ENCODE data around the gene KDM4C.
"Not testable (repeated sequence)": the region's sequence is repeated elsewhere in the genome, so short reads cannot be mapped to it uniquely, and the experiment has no call there.

The KDM4C gene

DNA sequence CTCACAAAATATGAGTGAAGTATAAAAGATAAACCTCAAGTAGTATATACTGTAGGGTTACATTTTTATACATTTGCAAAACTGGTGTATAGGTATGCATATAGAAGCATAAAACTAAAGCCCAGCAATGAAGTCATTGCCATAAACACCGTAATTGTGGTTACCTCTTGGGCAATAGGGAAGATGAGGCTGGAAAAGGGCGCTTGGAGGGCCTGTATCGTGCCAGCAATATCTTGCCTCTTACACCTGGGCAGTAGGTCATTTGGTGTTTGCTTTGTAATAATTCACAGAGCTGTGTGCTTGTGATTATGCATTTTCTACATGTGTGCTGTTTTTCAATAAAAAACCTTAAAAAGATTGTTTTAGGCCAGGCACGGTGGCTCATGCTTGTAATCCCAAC is 45.2 kb downstream of the KDM4C start:
- peaks cover 31% of the 10 kb centered on the region for H3K36me3 Mint-ChIP-seq
- no peak for DNase-seq
- CTCF ChIA-PET: no interaction called here
- no peak overlapping the region for H3K4me3 Mint-ChIP-seq
- peaks cover 3% of the 10 kb centered on the region for H3K9me3 Mint-ChIP-seq
- H3K4me1 Mint-ChIP-seq: no peaks in the 10 kb centered on the region
- H3K27me3 Mint-ChIP-seq: no peaks in the 10 kb centered on the region
- H3K27ac Mint-ChIP-seq: no peak overlapping the region

DNA sequence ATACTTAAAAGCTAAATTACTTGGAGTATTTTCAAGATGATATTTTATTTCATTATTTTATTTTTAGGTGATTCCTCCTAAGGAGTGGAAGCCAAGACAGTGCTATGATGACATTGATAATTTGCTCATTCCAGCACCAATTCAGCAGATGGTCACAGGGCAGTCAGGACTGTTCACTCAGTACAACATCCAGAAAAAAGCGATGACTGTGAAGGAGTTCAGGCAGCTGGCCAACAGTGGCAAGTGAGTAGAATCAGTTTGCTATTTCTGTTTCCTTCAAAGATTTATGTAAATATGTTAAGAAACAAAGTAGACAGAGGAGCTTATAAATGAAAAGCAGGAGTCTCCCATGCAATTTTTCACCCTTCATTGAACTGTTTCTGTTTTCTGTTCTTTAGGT is 47.8 kb downstream of the KDM4C start:
- H3K4me3 Mint-ChIP-seq: no peak overlapping the region
- H3K27ac Mint-ChIP-seq: no peak overlapping the region
- no peak for DNase-seq
- H3K4me1 Mint-ChIP-seq: no peaks in the 10 kb centered on the region
- H3K27me3 Mint-ChIP-seq: no peaks in the 10 kb centered on the region
- H3K9me3 Mint-ChIP-seq: no peaks in the 10 kb centered on the region
- CTCF ChIA-PET: no interaction called here
- peaks cover 23% of the 10 kb centered on the region for H3K36me3 Mint-ChIP-seq

DNA sequence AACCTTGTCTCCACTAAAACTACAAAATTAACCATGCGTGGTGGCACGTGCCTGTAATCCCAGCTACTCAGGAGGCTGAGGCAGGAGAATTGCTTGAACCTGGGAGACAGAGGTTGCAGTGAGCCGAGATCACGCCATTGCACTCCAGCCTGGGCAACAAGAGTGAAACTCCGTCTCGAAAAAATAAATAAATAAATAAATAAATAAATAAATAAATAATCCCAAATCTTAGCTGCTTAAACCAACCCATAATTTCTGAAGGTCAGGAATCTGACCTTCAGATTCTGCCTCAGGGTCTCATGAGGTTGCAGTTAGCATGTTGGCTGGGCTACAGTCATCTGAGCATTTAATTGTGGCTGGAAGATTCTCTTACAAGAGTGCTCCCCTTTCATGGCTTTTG is 48.5 kb downstream of the KDM4C start:
- H3K4me3 Mint-ChIP-seq, DNase-seq, H3K4me1 Mint-ChIP-seq, H3K9me3 Mint-ChIP-seq, H3K27ac Mint-ChIP-seq, H3K27me3 Mint-ChIP-seq, CTCF ChIA-PET: not testable (repeated sequence)
- peaks cover 20% of the 10 kb centered on the region for H3K36me3 Mint-ChIP-seq

DNA sequence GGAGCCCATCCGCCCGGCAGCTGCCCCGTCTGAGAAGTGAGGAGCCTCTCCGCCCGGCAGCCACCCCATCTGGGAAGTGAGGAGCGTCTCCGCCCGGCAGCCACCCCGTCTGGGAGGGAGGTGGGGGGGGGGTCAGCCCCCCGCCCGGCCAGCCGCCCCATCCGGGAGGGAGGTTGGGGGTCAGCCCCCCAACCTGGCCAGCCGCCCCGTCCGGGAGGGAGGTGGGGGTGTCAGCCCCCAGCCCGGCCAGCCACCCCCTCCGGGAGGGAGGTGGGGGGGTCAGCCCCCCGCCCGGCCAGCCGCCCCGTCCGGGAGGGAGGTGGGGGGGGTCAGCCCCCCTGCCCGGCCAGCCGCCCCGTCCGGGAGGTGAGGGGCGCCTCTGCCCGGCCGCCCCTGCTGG is 49.9 kb downstream of the KDM4C start:
- DNase-seq, CTCF ChIA-PET, H3K4me3 Mint-ChIP-seq, H3K4me1 Mint-ChIP-seq, H3K27ac Mint-ChIP-seq, H3K27me3 Mint-ChIP-seq, H3K9me3 Mint-ChIP-seq: not testable (repeated sequence)
- peaks cover 22% of the 10 kb centered on the region for H3K36me3 Mint-ChIP-seq

DNA sequence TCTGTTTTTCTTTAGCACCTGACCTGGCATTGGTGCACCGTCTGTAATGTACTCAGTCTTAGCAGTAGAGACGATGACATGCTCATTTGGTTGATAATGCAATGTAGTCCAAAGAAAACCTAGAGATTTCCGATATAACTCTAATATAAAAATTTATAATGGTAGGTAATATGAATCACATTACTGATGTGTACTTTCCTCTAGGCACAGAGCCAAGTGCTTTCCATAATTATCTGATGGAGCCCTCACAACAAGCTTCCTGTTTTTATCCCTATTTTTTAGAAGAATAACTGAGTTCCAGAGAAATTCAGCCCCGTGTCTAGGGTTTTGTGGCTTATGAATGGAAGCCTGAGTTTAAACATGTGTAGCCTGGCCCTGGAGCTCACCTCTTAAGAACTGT is 53.7 kb downstream of the KDM4C start:
- peaks cover 3% of the 10 kb centered on the region for H3K4me1 Mint-ChIP-seq
- CTCF ChIA-PET: no interaction called here
- no peaks in the 10 kb centered on the region for H3K9me3 Mint-ChIP-seq
- no peak overlapping the region for H3K4me3 Mint-ChIP-seq
- H3K27me3 Mint-ChIP-seq: no peaks in the 10 kb centered on the region
- H3K36me3 Mint-ChIP-seq: peaks cover 15% of the 10 kb centered on the region
- no peak for DNase-seq
- H3K27ac Mint-ChIP-seq: no peak overlapping the region

DNA sequence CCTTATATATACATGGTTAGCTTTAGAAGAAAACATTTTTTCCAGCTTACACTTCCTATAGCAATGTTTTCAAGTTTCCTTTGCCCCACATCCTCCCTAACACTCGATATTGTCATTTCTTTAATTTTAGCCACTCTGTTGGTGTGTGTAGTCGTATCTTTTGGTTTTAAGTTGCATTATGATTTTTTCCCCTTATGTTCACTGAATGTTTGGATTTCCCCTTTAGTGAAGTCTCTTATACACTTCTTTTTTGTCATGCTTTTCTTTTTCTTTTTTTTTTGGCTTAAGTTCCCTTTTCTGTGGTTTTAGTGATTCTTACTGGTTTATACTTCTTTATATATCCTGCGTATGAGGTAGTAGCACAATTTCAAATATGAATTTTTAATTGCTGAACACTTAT is 58.8 kb downstream of the KDM4C start:
- no peak overlapping the region for H3K4me3 Mint-ChIP-seq
- DNase-seq: no peak
- no peaks in the 10 kb centered on the region for H3K27me3 Mint-ChIP-seq
- CTCF ChIA-PET: no interaction called here
- H3K9me3 Mint-ChIP-seq: no peaks in the 10 kb centered on the region
- peaks cover 37% of the 10 kb centered on the region for H3K36me3 Mint-ChIP-seq
- peaks cover 9% of the 10 kb centered on the region for H3K4me1 Mint-ChIP-seq
- H3K27ac Mint-ChIP-seq: no peak overlapping the region

DNA sequence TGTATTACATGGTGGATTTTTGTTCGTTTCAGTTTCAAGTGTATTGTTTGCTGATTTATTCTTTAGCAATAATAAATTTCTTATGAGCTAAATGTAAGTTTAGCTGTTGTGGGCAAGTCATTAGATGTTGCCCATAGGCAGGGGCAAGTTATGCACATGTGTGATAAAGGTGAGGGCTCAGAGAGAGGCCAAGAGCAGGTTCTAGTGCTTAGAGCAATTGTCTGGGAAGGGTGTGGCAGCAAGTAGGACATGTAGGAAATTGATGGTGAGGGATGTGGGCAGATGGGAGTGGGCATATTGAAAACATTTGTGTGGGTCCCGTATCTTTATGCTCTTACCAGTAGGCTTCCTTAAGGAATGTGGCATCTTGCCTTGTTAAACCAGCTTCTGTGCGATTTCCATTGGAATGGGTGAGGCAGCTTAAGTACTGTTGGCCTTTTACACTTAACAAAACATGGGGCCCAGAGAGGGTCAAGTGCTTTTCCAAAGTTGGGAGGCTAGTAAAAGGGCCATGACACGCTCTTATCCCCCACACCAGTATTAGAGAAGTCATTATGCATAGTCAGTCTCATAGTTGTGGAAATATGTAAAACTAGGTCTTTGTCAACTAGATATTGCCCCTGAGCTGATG is 60.6 kb downstream of the KDM4C start:
- CTCF ChIA-PET: interaction anchor here (2.2 kb wide), 1 partner anchor 9 kb away, joined by 7 read pairs; no protein-coding TSS in a partner anchor
- no peak for DNase-seq
- H3K27ac Mint-ChIP-seq: no peak overlapping the region
- no peaks in the 10 kb centered on the region for H3K27me3 Mint-ChIP-seq
- no peak overlapping the region for H3K4me3 Mint-ChIP-seq
- H3K4me1 Mint-ChIP-seq: peaks cover 9% of the 10 kb centered on the region
- H3K36me3 Mint-ChIP-seq: peaks cover 39% of the 10 kb centered on the region
- H3K9me3 Mint-ChIP-seq: no peaks in the 10 kb centered on the region

DNA sequence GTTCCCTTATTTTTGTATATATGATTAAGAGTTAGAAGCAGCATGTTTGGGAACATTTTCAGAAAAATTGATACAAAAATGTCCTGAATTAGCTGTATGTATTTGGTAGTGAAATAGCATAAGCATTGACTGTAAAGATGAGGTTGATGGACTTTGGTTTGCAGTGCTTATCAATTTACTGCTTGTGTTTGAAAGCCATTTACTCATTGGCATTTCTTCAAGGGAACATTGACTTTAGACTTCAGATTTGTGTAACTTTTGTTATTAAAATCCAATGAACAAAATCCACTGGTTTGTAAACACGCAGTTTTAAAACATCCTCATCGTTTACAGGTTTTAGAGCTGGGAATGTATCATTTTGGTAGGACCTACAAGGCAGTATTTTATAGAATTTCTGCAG is 61.3 kb downstream of the KDM4C start:
- no peak overlapping the region for H3K4me3 Mint-ChIP-seq
- H3K27ac Mint-ChIP-seq: no peak overlapping the region
- no peaks in the 10 kb centered on the region for H3K9me3 Mint-ChIP-seq
- H3K27me3 Mint-ChIP-seq: no peaks in the 10 kb centered on the region
- DNase-seq: no peak
- H3K36me3 Mint-ChIP-seq: peaks cover 45% of the 10 kb centered on the region
- H3K4me1 Mint-ChIP-seq: peaks cover 9% of the 10 kb centered on the region
- CTCF ChIA-PET: interaction anchor here (2.2 kb wide), 1 partner anchor 8 kb away, joined by 7 read pairs; no protein-coding TSS in a partner anchor

DNA sequence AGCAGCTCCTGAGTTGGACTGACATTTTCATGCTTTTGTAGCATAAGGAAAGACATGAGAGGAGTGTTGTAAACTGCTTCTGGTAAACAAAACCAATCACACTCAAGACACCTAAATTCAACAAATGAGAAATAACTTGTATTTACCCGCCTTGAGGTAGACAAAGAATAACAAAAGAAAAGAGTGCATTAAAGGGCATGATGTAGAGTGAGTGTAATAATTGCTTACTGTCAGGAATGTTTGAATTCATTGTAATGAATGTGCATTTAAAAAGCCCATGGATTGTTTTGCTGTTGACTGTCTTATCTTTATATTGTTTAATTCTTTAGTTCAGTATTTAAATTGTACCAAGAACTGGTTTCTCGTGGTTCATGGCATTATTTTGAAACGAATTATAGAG is 61.8 kb downstream of the KDM4C start:
- H3K27ac Mint-ChIP-seq: peak overlapping the region; percentile 72
- H3K36me3 Mint-ChIP-seq: peaks cover 44% of the 10 kb centered on the region
- H3K9me3 Mint-ChIP-seq: no peaks in the 10 kb centered on the region
- no peak overlapping the region for H3K4me3 Mint-ChIP-seq
- no peak for DNase-seq
- no peaks in the 10 kb centered on the region for H3K27me3 Mint-ChIP-seq
- peaks cover 9% of the 10 kb centered on the region for H3K4me1 Mint-ChIP-seq
- CTCF ChIA-PET: interaction anchor here (2.2 kb wide), 1 partner anchor 7 kb away, joined by 7 read pairs; no protein-coding TSS in a partner anchor

DNA sequence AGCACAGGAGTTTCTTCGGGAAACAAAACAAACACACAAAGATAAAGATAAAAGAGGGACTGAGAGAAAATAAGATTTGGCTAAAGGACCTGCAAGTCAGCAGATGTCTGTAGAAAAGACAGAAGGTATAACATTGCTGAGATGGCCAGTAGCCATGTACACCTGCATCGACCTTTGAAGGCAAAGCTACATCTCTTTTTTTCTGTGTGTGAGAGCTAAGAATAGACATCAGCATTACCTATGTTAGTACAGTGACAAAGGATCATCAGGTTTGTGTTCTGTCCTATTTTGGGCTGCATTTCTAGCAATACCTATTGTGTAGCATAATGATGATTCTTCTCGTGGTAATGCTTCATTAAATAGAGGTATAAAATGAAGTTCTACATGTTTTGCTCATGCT is 64.9 kb downstream of the KDM4C start:
- no peak overlapping the region for H3K4me3 Mint-ChIP-seq
- peaks cover 47% of the 10 kb centered on the region for H3K36me3 Mint-ChIP-seq
- CTCF ChIA-PET: no interaction called here
- H3K9me3 Mint-ChIP-seq: no peaks in the 10 kb centered on the region
- H3K27me3 Mint-ChIP-seq: no peaks in the 10 kb centered on the region
- H3K4me1 Mint-ChIP-seq: peaks cover 3% of the 10 kb centered on the region
- DNase-seq: no peak
- no peak overlapping the region for H3K27ac Mint-ChIP-seq

DNA sequence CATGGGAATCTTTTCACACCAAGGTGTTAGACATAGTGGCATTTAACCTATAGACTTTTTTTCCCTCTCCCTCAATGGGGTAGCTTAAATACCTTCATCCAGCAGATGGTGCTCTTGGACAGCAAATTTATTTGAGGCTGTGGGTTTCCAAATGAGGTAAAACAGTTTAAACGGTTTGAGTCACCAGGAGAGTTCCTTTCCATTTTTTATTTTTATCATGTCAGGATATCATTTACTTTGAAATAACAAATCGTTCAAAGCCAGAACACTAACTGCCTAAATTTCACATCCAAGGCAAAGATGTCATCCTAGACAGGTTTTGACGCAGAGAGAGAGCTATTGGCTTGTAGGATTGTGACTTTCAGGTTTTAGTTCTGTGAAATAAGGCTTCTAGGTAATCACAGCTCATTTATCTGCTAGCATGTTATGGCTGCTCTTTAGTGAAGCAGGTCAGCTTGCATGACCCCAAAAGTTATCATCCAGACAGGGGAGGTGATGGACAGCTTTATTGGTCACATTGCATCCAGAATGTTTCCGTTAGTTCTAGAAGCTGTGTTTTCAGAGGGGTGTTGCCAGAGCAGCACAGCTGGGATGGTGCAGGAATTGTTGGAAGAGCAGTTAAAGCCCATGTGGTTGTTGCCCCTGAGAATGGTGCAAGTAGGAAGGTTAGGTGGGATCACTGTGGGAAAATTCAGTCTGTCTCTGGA is 69.8 kb downstream of the KDM4C start:
- Mint-ChIP-seq H3K9me3 (no peaks in the 10 kb centered on the region), H3K36me3 (peaks cover 42% of the 10 kb centered on the region)

DNA sequence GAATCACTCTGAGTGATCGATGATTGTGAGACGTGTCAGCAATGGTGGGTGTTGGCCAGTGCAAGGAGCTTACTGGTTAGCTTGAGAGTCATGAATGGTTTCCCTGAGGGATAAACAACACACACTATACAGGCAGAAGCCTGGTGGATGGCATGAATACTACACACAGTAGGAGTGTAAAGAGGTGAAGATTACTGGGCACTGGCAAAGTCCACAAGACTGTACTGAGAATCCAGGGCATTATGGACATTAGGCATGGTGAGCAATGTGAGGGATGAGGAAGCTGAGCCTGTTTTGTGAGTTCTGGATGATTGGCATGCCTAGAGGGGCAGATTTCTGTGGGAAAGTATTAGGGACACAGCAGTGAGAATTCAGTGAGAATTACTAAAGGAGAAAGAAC is 71.3 kb downstream of the KDM4C start:
- no peak for DNase-seq
- Mint-ChIP-seq H3K4me3 (no peak overlapping the region), H3K36me3 (peaks cover 40% of the 10 kb centered on the region), H3K9me3 (no peaks in the 10 kb centered on the region), H3K27ac (no peak overlapping the region), H3K27me3 (no peaks in the 10 kb centered on the region), H3K4me1 (no peaks in the 10 kb centered on the region)
- CTCF ChIA-PET: interaction anchor here (1.1 kb wide), 1 partner anchor 71 kb away, joined by 3 read pairs; no protein-coding TSS in a partner anchor

More for the DNA sequence above, 69.8 kb downstream of the KDM4C start:
- DNase-seq: peak; percentile 44
- no peak overlapping the region for H3K4me3 Mint-ChIP-seq
- H3K27me3 Mint-ChIP-seq: no peaks in the 10 kb centered on the region
- peak overlapping the region; percentile 2 for H3K27ac Mint-ChIP-seq
- CTCF ChIA-PET: interaction anchor here (0.8 to 2.4 kb wide), 16 partner anchors 9 to 709 kb away, joined by 3 to 23 read pairs (median 4); no protein-coding TSS in a partner anchor
- H3K4me1 Mint-ChIP-seq: no peaks in the 10 kb centered on the region

DNA sequence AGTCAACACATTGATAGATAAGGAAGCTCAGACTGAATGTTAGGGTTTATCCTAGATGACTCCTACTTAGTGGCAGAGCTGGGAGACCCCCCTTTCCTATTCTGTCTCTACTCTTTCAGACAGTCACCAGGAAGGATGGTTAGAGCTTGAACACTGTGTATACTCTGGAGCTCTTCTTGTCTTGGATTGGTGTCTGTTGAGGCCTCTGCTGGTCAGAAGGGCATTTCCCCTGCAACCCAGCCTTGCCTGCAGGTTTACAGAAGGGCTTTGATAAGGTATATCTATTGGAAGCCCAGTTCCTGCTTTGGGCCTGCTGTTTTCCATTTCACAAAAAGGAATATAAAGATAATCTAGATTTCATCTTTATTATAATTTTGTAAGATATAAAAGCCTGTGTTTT is 71.8 kb downstream of the KDM4C start:
- Mint-ChIP-seq H3K27ac (no peak overlapping the region), H3K9me3 (no peaks in the 10 kb centered on the region), H3K4me1 (no peaks in the 10 kb centered on the region), H3K4me3 (no peak overlapping the region), H3K27me3 (no peaks in the 10 kb centered on the region), H3K36me3 (peaks cover 43% of the 10 kb centered on the region)
- no peak for DNase-seq
- CTCF ChIA-PET: interaction anchor here (1.1 kb wide), 1 partner anchor 71 kb away, joined by 3 read pairs; no protein-coding TSS in a partner anchor

DNA sequence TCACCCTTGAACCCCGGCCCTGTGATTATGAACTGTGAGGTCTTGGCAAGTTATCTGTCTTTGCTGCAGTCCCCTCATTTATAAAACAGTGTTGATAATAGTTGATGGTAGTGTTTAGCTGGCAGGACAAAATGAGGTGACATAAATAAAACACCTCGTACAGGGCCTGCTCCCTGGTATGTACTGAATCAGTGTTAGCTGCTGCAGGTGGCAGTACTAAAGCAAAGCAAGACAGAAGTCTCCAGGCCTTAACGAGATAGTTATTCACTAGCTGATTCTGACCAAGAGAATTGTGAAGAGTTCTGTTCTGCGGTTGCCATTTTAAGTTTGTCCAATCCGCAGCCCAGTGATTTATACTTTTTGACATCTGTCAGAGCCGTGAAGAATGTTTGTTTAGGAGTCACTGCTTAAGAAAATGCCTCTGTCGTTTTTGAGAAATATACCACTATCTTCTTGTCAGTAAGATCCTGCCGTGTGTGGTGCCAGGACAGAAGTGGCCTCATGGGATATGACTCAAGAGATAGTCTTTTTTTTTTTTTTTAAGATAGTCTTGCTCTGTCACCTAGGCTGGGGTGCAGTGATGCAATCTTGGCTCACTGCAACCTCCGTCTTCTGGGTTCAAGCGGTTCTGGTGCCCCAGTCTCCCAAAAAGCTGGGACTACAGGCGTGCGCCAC is 75.9 kb downstream of the KDM4C start:
- H3K27ac Mint-ChIP-seq: no peak overlapping the region

More for the DNA sequence above, 75.9 kb downstream of the KDM4C start:
- CTCF ChIA-PET: interaction anchor here (0.6 kb wide), 1 partner anchor 652 kb away, joined by 3 read pairs; no protein-coding TSS in a partner anchor
- H3K9me3 Mint-ChIP-seq: peaks cover 2% of the 10 kb centered on the region
- no peak overlapping the region for H3K4me3 Mint-ChIP-seq
- H3K36me3 Mint-ChIP-seq: peaks cover 49% of the 10 kb centered on the region
- no peaks in the 10 kb centered on the region for H3K4me1 Mint-ChIP-seq
- DNase-seq: no peak
- H3K27me3 Mint-ChIP-seq: no peaks in the 10 kb centered on the region
